Spinal cord (tissue), 10 donors: ENCODE data around the gene TMEM181. TPM values are rescaled to one million over a fixed set of nuclear protein-coding genes. Genes with fewer than 3 reads are reported as not detected.

Experiments
- DNase-seq, 6 donors: peaks; one replicate each; pipeline versions ENCODE4 v3.0.0 to v3.0.0-alpha.2; 2013 to 2015; ENCODE audit warnings: low spot score in 6 of 6, low read depth in 4 of 6
- H3K27ac ChIP-seq: one replicate; pipeline ENCODE4 v1.5.1; 2013; ENCODE audit warnings: low read depth, low read length, control low read depth
- H3K27me3 ChIP-seq: one replicate; pipeline ENCODE4 v1.6.1; 2013; ENCODE audit warnings: low read length; ENCODE audit not compliant: control insufficient read depth, insufficient read depth
- H3K36me3 ChIP-seq: one replicate; pipeline ENCODE4 v1.6.1; 2013; ENCODE audit warnings: low read length; ENCODE audit not compliant: control insufficient read depth, insufficient read depth
- H3K4me1 ChIP-seq: one replicate; pipeline ENCODE4 v1.6.1; 2013; ENCODE audit warnings: low read length; ENCODE audit not compliant: control insufficient read depth, insufficient read depth
- H3K4me3 ChIP-seq: one replicate; pipeline ENCODE4 v1.5.1; 2013; ENCODE audit warnings: low read depth, low read length, control low read depth
- H3K9me3 ChIP-seq: one replicate; pipeline ENCODE4 v1.6.1; 2013; ENCODE audit warnings: low read length; ENCODE audit not compliant: control insufficient read depth, insufficient read depth
- WGBS: methylation state at CpG from one replicate; pipeline ENCODE4 v1.1.5; 2013; ENCODE audit warnings: missing lambda C conversion rate; ENCODE audit not compliant: insufficient coverage; 5-methylcytosine and 5-hydroxymethylcytosine counted together
- polyA plus RNA-seq, 2 donors: library from polyadenylated mRNA; unstranded; fragments of 120-200 nt; gene quantifications; one replicate each; pipeline ENCODE4 v1.2.1, GENCODE V29; 2013; ENCODE audit not compliant: insufficient read length in 2 of 2
- total RNA-seq, 2 donors: library from RNA; depleted of rRNA in 1 of 2; stranded (reverse); fragments of 120-200 nt in 1 of 2; fragments of >200 nt in 1 of 2; gene quantifications; one replicate each; pipeline versions ENCODE4 v1.2.3 to v1.2.4, GENCODE V29; 2013 to 2014
- donor health status: healthy.

Gene TMEM181
- total and polyA plus RNA-seq, 4 donors, result 31.8 to 59.0 (median 40.1) TPM

DNA sequence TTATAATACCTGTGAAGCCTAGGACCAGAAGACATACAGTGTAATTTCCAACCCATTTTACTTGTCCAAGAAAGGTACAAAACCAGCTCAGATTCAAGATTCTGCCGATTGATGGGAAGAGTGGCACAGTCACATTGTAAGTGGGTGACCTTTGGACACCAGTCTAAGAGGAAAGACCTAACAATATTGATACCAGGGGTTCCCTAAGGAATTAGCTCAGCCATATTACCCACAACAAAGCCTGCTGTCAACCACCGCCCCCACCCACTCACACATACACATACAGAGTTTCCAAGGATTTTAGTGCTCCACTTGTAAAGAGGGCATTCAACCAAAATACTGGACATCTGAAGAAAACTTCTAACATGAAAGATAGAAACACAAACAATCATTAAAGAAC lies 27.9 kb upstream of the TMEM181 start:
- WGBS, result 80% methylated on average over 1 of the region's 2 CpGs
- no peak for DNase-seq
- Histone ChIP-seq H3K9me3 (peaks cover 2% of the 10 kb centered on the region), H3K27ac (no peak overlapping the region), H3K36me3 (no peaks in the 10 kb centered on the region), H3K27me3 (no peaks in the 10 kb centered on the region), H3K4me1 (peaks cover 4% of the 10 kb centered on the region), H3K4me3 (no peak overlapping the region)

DNA sequence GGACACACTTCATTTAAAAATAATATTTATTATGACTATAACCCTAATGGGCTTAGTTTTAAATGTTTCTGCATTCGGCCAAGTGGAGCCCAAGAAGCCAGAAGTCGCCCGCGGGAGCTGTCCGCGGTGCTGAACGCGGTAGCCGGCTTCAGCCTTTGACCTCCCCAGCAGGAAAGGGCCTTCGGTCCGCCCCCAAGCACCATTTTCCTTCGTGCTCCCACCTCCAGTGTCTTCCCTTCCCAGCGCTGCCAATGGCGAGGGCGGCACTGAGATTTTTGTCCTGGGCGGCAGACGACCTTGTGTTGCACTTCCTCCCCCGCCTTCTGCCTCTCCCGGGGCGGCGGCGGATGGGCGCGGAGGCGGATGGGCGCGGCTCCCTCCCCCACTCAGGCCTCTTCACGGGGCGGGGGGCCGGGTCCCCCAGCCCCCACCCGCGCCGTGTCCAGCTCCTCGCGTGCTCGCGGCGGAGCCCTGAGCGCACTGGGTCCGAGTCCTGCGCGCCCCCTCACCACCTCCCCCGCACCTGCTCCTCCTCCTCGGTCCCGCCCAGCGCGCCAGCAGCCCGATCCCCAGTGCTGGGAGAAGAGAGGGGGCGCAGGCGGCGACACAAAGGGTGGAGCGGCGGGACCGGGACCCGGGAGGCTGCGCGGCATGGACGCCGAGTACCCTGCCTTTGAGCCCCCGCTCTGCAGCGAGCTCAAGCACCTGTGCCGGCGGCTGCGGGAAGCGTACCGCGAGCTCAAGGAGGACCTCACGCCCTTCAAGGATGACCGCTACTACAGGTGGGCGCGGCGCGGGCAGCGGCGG lies 23.6 kb upstream of the TMEM181 start:
- Histone ChIP-seq H3K4me1 (peaks cover 18% of the 10 kb centered on the region), H3K27me3 (peaks cover 2% of the 10 kb centered on the region), H3K4me3 (peak overlapping the region; percentile 53), H3K9me3 (no peaks in the 10 kb centered on the region), H3K27ac (peak overlapping the region; percentile 52), H3K36me3 (peaks cover 5% of the 10 kb centered on the region)
- peak in 2 of 6 donors; percentile 84 to 85 for DNase-seq
- under 1% methylated on average over 66 of the region's 75 CpGs for WGBS

DNA sequence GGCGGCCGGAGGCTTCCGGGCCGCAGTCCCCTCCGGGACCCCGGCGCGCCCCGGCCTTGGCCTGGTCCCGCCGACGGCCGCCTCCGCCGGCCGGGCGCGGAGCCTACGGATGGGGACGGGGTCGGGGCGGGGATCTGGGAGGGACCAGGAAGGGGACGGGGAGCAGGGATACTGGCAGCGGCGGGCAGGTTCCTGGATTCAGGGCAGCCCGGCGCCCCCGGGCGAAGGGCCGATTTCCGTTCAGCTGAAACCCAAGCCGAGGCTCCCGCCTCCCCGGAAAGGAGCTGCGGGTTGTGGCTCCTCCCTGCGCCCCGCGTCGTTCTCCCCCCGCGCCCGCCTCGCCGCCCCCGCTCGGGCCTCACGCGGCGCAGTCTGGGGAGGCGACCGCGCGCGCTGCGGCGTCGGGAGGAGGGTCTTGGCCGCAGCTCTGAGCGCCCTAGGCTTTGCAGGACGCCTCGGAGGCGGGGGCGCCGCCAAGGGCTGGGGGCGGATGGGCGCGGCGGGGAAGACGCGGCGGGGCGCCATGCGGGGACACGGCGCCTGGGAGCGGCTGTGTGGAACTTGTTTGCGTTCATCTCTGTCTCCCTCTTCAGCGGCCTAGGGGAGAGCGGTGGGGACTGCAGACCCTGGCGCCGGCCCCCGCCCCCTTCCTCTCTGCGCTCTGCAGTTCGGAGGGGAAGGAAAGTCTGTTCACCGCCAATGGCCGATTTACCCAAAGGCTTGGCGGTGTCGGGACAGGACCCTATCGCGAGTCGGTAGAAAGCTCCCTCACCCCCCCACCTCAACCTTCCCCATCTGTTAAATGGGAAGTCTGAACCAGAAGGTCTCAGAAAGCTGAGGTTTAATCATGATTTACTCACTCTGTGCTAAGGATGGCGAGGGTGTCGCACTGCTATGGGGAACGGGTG lies 22.7 kb upstream of the TMEM181 start:
- H3K27ac ChIP-seq, result peak overlapping the region; percentile 52
- H3K27me3 ChIP-seq, result peaks cover 2% of the 10 kb centered on the region
- peak in 2 of 6 donors; percentile 88 to 91 for DNase-seq
- H3K9me3 ChIP-seq, result no peaks in the 10 kb centered on the region
- H3K4me1 ChIP-seq, result peaks cover 18% of the 10 kb centered on the region
- WGBS, result under 1% methylated on average over 82 of the region's 94 CpGs
- H3K4me3 ChIP-seq, result peak overlapping the region; percentile 53
- H3K36me3 ChIP-seq, result peaks cover 5% of the 10 kb centered on the region

DNA sequence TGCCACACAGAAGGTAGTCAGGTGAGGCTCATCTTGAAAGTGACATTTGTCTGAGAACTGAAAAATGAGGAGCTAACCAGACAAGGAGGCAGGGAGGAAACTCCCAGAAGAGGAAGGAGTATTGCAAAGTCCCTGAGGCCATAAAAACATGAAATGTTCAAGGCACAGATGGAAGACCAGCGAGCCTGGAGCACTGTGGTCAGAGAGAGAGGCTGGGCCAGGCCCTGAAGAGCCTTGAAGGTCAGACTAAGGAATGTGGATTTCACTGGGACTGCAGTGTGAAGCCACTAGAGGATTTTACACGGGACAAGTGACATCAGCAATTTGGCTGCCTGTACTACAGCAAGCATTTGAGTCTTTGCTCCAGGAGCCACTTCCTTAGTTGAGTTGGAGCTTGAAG lies 21.1 kb upstream of the TMEM181 start:
- H3K9me3 ChIP-seq, result no peaks in the 10 kb centered on the region
- peaks cover 2% of the 10 kb centered on the region for H3K27me3 ChIP-seq
- 84% methylated on average over 2 of the region's 2 CpGs for WGBS
- H3K27ac ChIP-seq, result no peak overlapping the region
- peaks cover 5% of the 10 kb centered on the region for H3K36me3 ChIP-seq
- no peak for DNase-seq
- H3K4me1 ChIP-seq, result peaks cover 18% of the 10 kb centered on the region
- H3K4me3 ChIP-seq, result no peak overlapping the region

DNA sequence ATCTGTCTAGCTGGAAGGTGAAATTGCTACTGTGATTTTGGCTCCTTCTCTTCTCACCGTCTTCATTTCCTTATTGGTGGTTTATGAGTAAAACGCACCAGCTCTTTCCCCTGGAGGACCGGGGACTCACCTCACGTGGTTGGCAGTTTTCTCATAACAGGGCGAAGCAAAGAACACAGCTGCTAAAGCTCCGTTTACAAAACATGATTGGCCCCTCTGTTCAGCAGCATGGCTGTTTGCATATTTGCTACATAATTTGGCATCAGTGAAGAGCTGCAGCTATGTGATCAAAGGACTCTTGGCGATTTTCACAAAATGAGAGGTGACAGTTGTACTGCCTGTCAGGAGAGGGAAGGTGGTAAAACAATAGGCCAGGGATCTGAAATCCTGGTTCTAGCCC lies 20.5 kb upstream of the TMEM181 start:
- WGBS, result 46% methylated on average over 5 of the region's 7 CpGs
- H3K27me3 ChIP-seq, result peaks cover 2% of the 10 kb centered on the region
- H3K4me3 ChIP-seq, result no peak overlapping the region
- H3K27ac ChIP-seq, result no peak overlapping the region
- H3K9me3 ChIP-seq, result no peaks in the 10 kb centered on the region
- H3K36me3 ChIP-seq, result peaks cover 5% of the 10 kb centered on the region
- peaks cover 18% of the 10 kb centered on the region for H3K4me1 ChIP-seq
- DNase-seq, result peak in 2 of 6 donors; percentile 78 to 86

DNA sequence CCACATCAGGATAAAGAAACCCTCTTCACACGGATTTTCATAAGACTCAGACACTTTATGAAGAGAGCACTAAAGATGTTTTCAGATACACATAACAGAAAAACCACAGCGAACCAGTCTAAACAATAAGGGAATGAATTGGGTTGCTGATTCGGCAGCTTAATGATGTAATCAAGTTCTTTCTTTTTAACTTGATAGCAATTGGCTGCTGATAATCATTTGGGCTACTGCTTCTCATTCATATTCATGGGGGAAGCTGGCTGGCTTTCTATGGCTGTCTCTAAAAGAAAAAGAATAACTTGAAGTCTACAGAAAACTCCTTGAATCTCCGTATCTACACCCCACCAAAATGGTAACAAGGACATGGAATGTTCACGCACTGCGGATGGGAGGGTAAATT lies 20.0 kb upstream of the TMEM181 start:
- DNase-seq, result peak in 2 of 6 donors; percentile 53 to 65
- Histone ChIP-seq H3K4me1 (peaks cover 19% of the 10 kb centered on the region), H3K27me3 (peaks cover 2% of the 10 kb centered on the region), H3K4me3 (no peak overlapping the region), H3K27ac (no peak overlapping the region), H3K36me3 (peaks cover 6% of the 10 kb centered on the region), H3K9me3 (no peaks in the 10 kb centered on the region)
- no CpG with 5 or more reads among the region's 6 CpGs for WGBS

DNA sequence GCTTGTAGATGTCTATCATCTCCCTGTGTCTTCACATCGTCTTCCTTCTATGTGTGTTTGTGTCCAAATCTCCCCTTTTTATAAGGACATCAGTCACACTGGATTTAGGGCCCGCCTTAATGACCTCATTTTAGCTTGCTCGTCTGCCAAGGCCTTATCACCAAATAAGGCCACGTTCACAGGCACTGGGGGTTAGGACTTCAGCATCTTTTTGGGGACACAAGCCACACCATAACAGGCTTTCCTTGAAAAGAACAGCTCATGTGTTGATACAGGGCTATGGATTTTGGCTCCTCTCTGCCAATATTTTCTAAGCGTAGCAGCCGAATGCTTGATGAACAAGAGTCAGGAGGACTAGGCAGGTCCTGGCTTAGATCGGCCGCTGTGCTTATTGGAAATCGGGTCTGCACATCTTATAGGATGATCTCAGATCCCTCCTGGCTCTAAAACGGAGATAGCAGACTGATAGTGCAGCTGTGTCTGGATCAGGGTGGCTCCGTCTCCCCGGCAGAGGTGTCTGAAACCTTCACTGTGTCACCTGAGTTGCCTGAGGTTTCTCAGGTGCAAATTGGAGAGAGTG lies 16.2 kb upstream of the TMEM181 start:
- Histone ChIP-seq H3K9me3 (no peaks in the 10 kb centered on the region), H3K27me3 (no peaks in the 10 kb centered on the region), H3K4me1 (peaks cover 23% of the 10 kb centered on the region), H3K27ac (no peak overlapping the region), H3K4me3 (no peak overlapping the region), H3K36me3 (peaks cover 15% of the 10 kb centered on the region)
- DNase-seq, result no peak
- 90% methylated on average over 12 of the region's 12 CpGs for WGBS

DNA sequence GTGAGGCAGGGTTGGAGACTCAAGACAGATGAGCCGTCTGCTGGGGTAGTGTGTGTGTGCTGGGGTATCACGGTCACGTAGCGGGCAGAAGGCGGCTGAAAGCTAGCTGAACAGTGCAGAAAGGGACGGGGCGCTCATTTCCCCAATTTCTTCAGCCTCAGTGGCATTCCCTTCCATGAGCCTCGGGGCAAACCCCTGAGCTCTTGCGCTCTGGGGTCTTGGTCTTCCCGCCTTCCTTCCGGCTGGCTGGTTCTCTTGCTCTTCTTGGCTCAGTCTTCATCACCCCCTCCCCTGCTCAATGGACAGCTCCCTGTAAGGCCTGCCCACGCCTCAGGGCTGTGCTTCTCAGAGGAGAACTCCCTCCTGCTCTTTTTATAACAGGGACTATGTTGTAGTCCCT lies 15.5 kb upstream of the TMEM181 start:
- no peak overlapping the region for H3K4me3 ChIP-seq
- H3K4me1 ChIP-seq, result peaks cover 27% of the 10 kb centered on the region
- H3K27me3 ChIP-seq, result no peaks in the 10 kb centered on the region
- no peak for DNase-seq
- H3K27ac ChIP-seq, result no peak overlapping the region
- H3K36me3 ChIP-seq, result peaks cover 15% of the 10 kb centered on the region
- WGBS, result 84% methylated on average over 9 of the region's 12 CpGs
- no peaks in the 10 kb centered on the region for H3K9me3 ChIP-seq

DNA sequence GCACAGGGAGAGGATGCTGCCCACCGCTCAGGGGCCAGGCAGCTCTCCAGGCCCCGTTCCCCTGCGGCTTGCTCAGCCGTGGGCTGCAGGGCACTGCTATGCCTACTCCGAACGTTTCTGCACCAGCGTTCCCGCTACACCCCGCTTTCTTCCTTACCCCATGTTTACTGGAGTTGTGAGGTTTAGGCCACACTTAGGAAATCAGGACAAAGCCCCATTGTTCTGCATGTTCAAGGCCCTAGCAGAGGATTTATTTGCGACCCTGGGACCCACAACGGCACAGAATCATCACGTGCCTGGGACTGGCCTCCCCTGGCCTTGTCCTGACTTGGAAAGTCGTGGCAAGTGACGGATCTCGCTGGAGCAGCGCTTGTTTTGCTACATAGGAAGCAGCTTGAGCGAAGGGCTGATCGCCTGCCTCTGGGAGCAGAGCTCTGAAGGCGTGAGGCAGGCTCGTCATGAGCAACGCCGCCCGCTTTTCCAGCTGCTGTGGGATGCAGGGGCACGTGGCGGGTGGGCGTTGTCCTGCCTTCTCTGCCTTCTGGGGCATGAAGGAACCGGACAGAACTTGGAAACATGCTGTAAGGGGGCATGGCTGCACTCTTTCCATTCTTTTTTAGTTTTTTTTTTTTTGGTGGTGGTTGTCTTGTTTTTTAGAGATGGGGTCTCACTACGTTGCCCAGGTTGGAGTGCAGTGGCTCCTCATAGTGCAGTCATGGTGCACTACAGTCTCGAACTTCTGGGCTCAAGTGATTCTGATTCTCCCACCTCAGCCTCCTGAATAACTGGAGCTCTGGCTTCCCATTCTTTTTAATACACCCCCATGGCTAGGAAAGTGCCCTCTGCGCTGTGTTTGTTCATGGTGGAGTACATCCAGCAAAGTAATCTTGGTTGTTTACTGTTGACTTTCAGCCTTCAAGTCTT lies 14.6 kb upstream of the TMEM181 start:
- WGBS, result 79% methylated on average over 28 of the region's 30 CpGs
- peaks cover 26% of the 10 kb centered on the region for H3K4me1 ChIP-seq
- no peak for DNase-seq
- no peak overlapping the region for H3K27ac ChIP-seq
- H3K27me3 ChIP-seq, result no peaks in the 10 kb centered on the region
- no peaks in the 10 kb centered on the region for H3K9me3 ChIP-seq
- H3K4me3 ChIP-seq, result no peak overlapping the region
- peaks cover 14% of the 10 kb centered on the region for H3K36me3 ChIP-seq
